GM21526 (cell line): Measurements from ENCODE around the gene TMEM238L.

Source experiments
- ATAC-seq: cut with Tn5 transposase; IDR thresholded peaks from one replicate; pipeline ENCODE4 v1.9.1; 2021; ENCODE audit warnings: moderate library complexity; ENCODE audit not compliant: unreplicated experiment, low FRiP score

The TMEM238L gene

GRCh38 chr17:10750210-10750609 lies 53.7 kb downstream of the TMEM238L start:
- no peak for ATAC-seq

DNA sequence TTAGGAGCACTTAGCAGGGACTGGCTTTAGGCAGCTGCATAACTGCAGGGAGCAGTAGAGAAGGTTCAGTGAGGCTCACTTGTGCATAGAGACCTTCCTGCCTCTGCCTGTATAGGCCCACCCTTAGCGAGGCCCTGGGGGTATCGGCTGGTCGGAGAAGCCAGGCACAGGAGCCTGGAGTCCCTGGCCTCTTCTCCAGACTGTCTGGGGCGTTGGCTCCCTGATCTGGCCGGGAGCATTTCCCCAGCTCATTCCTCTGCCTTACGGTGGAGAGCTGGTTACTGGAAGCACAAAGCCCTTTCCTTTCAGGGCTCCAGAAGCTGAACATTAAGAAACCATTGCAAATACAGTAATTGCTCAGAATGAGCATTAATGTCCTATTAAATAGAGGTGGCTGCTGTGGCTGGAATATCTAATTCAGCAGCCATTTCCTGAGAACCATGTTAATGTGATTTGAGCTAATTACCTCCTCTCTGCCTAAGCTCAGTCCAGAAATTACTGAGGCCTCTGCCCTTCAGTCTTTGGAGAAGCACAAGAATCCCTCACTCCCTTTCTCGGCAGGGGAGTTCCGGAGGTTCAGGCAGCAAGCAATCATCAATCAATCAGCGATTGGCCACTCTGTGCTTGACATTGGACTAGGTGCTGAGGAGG lies 55.2 kb downstream of the TMEM238L start:
- no peak for ATAC-seq

DNA sequence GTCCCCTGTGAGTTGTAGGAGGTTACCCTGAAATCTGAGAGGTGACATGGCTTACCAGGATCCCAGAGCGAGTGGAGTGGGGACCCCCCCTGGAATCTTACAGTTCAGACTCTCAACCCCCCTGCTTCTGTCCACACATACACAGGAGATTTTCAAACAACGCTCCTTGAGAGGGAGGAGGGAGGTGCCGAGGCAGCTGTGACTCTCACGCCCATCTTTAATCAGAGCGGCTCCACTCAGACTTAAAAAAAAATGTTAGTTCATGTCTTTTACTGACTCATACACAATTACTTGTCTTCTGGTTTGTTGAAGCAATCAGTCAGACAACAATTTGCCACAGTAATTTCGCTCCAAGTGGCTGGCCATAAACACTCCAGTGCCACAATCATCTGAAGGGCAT lies 58.7 kb downstream of the TMEM238L start:
- ATAC-seq: no peak
